Measurements from ENCODE around the gene MYRF. TPM values are rescaled to one million over a fixed set of nuclear protein-coding genes. Genes with fewer than 3 reads are reported as not detected.
A peak's percentile ranks its signal among the peaks of the same experiment; 100 is the strongest.

The MYRF gene
- total RNA-seq, 2 experiments from 2014 or later: 0.25 to 0.57 TPM

DNA sequence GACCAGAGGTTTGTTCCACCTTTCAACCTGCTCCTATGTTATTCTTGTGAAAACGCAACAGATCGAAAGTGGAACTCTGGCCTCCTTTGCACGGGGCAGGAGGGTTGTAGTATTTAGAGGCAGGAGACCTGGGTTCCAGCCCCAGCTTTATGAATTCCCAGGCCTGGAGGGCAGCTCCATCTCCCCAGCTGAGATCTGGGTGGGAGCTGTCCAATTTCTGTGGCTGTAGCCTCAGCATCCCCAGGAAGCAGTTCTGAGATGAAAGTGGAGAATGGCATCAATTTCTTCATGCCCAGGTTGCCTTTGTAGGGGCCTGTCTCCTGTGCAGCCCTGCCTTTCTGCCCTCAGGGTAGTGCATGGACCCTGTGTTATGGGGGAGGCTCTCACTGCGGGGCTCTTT, 79.8 kb downstream of the MYRF start:
- H3K4me1 Mint-ChIP-seq: peaks cover 34% of the 10 kb centered on the region
- H3K36me3 Mint-ChIP-seq (ENCODE audit: low read depth): peaks cover 14% of the 10 kb centered on the region
- no peaks in the 10 kb centered on the region for H3K9me3 Mint-ChIP-seq (ENCODE audit: low read depth)
- no peak overlapping the region for H3K4me3 Mint-ChIP-seq
- H3K27me3 Mint-ChIP-seq: peaks cover 26% of the 10 kb centered on the region
- intact Hi-C loops (cut with DNase I, micrococcal nuclease): no loop called here
- no peak for ATAC-seq
- CTCF ChIA-PET: interaction anchor here (0.5 kb wide), 1 partner anchor 274 kb away, joined by 4 read pairs; no protein-coding TSS in a partner anchor
- no peak overlapping the region for H3K27ac Mint-ChIP-seq
- DNase-seq: no peak
- POLR2A ChIA-PET: no interaction called here

DNA sequence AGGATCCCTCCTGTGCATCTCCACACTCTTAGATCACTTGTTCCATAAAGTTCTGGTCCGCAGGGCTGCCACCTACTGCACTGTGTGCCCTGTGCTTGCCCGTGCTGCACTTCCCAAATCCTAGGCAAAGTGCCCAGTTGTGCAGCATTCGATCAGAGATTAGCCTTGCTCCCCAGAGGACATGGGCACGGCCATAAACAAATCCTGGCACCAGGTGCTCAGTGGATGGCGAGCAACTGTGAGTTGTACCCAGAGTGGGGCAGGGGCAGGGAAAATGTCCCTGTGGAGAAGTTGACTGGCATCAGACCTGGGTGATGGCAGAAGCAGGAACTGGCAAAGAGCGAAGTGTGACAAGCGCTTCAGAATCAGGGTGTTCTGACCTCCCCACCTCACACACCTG, 80.3 kb downstream of the MYRF start:
- Mint-ChIP-seq H3K9me3 (ENCODE audit: low read depth) (no peaks in the 10 kb centered on the region), H3K4me3 (no peak overlapping the region), H3K27ac (no peak overlapping the region), H3K36me3 (ENCODE audit: low read depth) (peaks cover 14% of the 10 kb centered on the region), H3K27me3 (peaks cover 24% of the 10 kb centered on the region), H3K4me1 (peaks cover 34% of the 10 kb centered on the region)
- ATAC-seq: no peak
- ChIA-PET POLR2A (no interaction called here), CTCF (interaction anchor here (0.5 kb wide), 1 partner anchor 274 kb away, joined by 4 read pairs; no protein-coding TSS in a partner anchor)
- no peak for DNase-seq
- intact Hi-C loops (cut with DNase I, micrococcal nuclease): no loop called here

DNA sequence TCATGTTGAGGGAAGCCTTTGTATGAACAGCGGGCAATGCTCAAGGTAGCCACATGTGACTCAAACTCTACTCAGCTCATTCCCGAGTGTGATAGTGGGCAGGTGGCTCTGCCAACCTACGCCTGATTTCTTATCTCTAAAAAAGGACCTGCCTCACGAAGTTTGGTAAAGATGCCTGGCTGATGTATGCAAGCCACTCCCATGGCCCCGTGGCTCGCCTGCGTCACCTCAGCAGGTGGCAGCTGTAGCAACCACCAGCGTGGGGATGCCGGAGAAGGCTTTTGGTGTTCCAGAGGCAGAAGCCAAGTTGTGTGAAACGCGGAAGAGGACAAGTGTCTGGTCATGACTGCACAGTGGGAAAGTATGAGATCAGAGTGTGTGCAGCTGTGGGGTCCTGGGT, 81.0 kb downstream of the MYRF start:
- H3K27me3 Mint-ChIP-seq: peaks cover 24% of the 10 kb centered on the region
- ATAC-seq (no peak), DNase-seq (peak; percentile 40)
- H3K36me3 Mint-ChIP-seq (ENCODE audit: low read depth): peaks cover 14% of the 10 kb centered on the region
- peak overlapping the region; percentile 79 for H3K27ac Mint-ChIP-seq
- intact Hi-C loops (cut with DNase I, micrococcal nuclease): no loop called here
- no peaks in the 10 kb centered on the region for H3K9me3 Mint-ChIP-seq (ENCODE audit: low read depth)
- ChIA-PET POLR2A (no interaction called here), CTCF (interaction anchor here (1.0 to 1.3 kb wide), 3 partner anchors 19 to 39 kb away, joined by 3 to 4 read pairs (median 3); no protein-coding TSS in a partner anchor)
- H3K4me1 Mint-ChIP-seq: peaks cover 31% of the 10 kb centered on the region
- H3K4me3 Mint-ChIP-seq: no peak overlapping the region

DNA sequence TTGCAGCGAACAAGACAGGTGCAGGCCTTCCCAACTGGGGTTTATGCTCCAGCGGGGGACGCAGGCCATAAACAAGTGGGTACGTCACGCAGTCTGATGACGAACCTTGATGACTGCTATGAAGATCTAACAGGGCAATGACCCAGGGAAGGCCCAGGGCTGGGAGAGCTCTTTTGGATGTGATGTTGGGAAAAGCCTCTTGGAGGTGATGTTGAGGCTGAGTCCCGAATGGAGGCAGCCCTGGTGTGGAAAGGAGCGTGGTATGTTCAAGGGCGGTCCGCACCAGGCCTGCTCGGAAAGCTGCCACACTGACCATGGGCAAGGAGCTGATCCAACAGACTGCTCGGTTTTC, 81.5 kb downstream of the MYRF start:
- DNase-seq (no peak), ATAC-seq (no peak)
- intact Hi-C loops (cut with DNase I, micrococcal nuclease): no loop called here
- Mint-ChIP-seq H3K27ac (peak overlapping the region; percentile 79), H3K4me1 (peaks cover 29% of the 10 kb centered on the region), H3K4me3 (no peak overlapping the region), H3K9me3 (ENCODE audit: low read depth) (no peaks in the 10 kb centered on the region), H3K36me3 (ENCODE audit: low read depth) (peaks cover 16% of the 10 kb centered on the region), H3K27me3 (peaks cover 22% of the 10 kb centered on the region)
- CTCF ChIA-PET: interaction anchor here (0.5 to 1.3 kb wide), 5 partner anchors 19 to 247 kb away, joined by 3 to 4 read pairs (median 3); no protein-coding TSS in a partner anchor
- POLR2A ChIA-PET: no interaction called here

DNA sequence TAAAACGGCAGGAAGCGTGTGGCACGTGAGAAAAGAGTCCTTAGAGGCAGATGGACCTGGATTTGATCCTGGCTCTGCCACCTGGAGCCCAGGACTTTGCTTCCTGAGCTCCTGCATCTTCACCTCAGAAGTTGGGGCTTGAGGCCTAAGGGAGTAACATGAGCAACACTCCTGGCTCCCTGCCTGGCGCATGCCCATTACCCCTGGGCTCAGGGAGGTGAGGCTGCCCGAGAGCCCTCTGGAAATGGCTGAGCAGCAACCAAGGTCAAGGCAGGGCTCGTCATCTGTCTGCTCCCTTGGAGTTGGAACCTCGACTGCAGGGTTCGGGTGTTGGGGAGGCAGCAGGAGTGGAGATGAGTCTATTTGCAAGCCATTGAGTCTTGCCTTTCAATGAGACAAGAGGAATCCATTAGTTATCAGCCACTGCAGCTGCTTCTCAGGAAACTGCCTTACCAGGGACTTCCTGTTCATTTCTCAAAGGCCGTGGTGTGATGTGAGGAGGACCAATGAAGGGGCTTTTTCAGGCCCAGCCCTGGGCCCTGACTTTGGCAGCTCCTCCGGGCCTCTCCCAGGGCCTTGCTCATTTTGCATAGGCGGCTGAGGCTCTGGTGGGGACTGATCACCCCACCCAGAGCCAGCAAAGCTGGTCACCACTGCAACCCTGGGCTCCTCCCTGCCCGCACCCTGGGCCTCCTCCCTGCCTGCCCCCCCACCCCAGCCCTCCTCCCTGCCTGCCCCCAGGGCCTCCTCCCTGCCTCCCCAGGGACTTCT, 82.0 kb downstream of the MYRF start:
- Mint-ChIP-seq H3K4me1 (peaks cover 27% of the 10 kb centered on the region), H3K9me3 (ENCODE audit: low read depth) (no peaks in the 10 kb centered on the region), H3K27ac (peak overlapping the region; percentile 79), H3K36me3 (ENCODE audit: low read depth) (peaks cover 13% of the 10 kb centered on the region), H3K4me3 (no peak overlapping the region), H3K27me3 (peaks cover 19% of the 10 kb centered on the region)
- ChIA-PET CTCF (interaction anchor here (0.5 to 1.3 kb wide), 6 partner anchors 20 to 348 kb away, joined by 3 to 5 read pairs (median 4); no protein-coding TSS in a partner anchor), POLR2A (interaction anchor here (0.6 kb wide), 1 partner anchor 19 kb away, joined by 3 read pairs; no protein-coding TSS in a partner anchor)
- DNase-seq: peak; percentile 76
- intact Hi-C loops (cut with DNase I, micrococcal nuclease): no loop called here
- ATAC-seq: peak; percentile 98

DNA sequence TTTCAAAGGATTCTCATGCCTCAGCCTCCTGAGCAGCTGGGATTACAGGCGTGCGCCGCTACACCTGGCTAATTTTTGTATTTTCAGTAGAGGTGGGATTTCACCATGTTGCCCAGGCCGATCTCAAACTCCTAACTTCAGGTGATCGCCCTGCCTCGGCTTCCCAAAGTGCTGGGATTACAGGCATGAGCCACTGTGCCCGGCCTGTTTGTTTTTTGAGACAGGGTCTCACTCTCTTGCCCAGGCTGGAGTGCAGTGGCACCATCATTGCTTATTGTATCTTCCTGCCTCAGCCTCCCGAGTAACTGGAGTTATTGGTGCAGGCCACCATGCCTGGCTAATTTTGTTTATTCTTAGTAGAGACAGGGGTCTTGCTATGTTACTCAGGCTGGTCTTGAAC, 83.8 kb downstream of the MYRF start:
- Mint-ChIP-seq H3K27me3 (peaks cover 6% of the 10 kb centered on the region), H3K9me3 (ENCODE audit: low read depth) (no peaks in the 10 kb centered on the region), H3K4me1 (peaks cover 25% of the 10 kb centered on the region), H3K4me3 (no peak overlapping the region), H3K27ac (no peak overlapping the region), H3K36me3 (ENCODE audit: low read depth) (peaks cover 15% of the 10 kb centered on the region)
- POLR2A ChIA-PET: no interaction called here
- no peak for DNase-seq
- ATAC-seq: no peak
- intact Hi-C loops (cut with DNase I, micrococcal nuclease): no loop called here
- CTCF ChIA-PET: interaction anchor here (1.0 to 1.1 kb wide), 2 partner anchors 39 to 63 kb away, joined by 3 to 5 read pairs; no protein-coding TSS in a partner anchor

DNA sequence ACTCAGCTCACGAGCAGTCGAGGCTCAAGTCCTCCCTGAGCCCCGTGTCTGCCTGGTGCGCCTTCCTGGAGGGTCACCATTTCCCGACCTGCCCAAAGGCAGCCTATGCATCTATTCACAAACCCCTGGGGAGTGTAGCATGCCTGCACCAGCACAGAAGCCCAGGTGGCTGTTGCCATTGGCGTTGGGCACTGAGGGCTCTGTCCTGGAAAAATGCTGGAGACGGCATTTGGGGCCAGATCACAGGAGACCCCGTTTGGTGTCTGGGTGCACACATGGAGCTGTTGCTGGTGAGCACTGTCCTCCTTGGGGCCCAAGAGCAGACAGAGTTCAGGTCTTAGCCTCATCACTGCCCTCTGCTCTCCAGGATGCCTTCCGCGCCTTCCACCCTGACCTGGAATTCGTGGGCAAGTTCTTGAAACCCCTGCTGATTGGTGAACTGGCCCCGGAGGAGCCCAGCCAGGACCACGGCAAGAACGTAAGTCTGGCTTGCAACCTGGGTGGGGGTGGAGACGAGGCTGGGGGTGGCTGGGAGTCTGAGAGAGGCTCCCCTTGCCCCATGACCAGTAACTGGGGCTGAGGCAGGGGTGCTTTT, 85.1 kb downstream of the MYRF start:
- peaks cover 20% of the 10 kb centered on the region for H3K36me3 Mint-ChIP-seq (ENCODE audit: low read depth)
- H3K27me3 Mint-ChIP-seq: peaks cover 3% of the 10 kb centered on the region
- ChIA-PET POLR2A (no interaction called here), CTCF (interaction anchor here (0.8 kb wide), 1 partner anchor 40 kb away, joined by 3 read pairs; no protein-coding TSS in a partner anchor)
- no peak overlapping the region for H3K4me3 Mint-ChIP-seq
- DNase-seq: no peak
- ATAC-seq: no peak
- H3K27ac Mint-ChIP-seq: no peak overlapping the region
- H3K9me3 Mint-ChIP-seq (ENCODE audit: low read depth): no peaks in the 10 kb centered on the region
- intact Hi-C loops (cut with DNase I, micrococcal nuclease): no loop called here
- peaks cover 25% of the 10 kb centered on the region for H3K4me1 Mint-ChIP-seq

Other genes starting within 250 kb of the MYRF start
- gene LRRC10B, start 243.9 kb upstream of the MYRF start, total RNA-seq: not detected
- gene SYT7, start 171.6 kb upstream of the MYRF start, total RNA-seq: under 1 TPM in 1 of 2 experiments, not detected in 1; 0.04 TPM
- gene DAGLA, start 72.2 kb upstream of the MYRF start, total RNA-seq: under 1 TPM; 0.09 to 0.14 TPM
- gene TMEM258, start 40.0 kb downstream of the MYRF start, total RNA-seq: 100 to 1,000 TPM; 172 to 176 TPM
- 100 to 1,000 TPM in 1 of 2 experiments, 10 to 100 TPM in 1; 70.0 to 108 TPM for gene FEN1, start 40.3 kb downstream of the MYRF start, total RNA-seq
- 10 to 100 TPM; 18.9 to 23.7 TPM for gene FADS1, start 64.4 kb downstream of the MYRF start, total RNA-seq
- gene FADS2, start 75.7 kb downstream of the MYRF start, total RNA-seq: 10 to 100 TPM; 51.0 to 58.4 TPM
- gene FADS3, start 138.9 kb downstream of the MYRF start, total RNA-seq: 10 to 100 TPM in 1 of 2 experiments, 1 to 10 TPM in 1; 7.2 to 10.1 TPM
- gene RAB3IL1, start 164.9 kb downstream of the MYRF start, total RNA-seq: under 1 TPM in 1 of 2 experiments, not detected in 1; 0.09 TPM
- gene BEST1, start 197.7 kb downstream of the MYRF start, total RNA-seq: under 1 TPM; 0.37 to 0.65 TPM
- 100 to 1,000 TPM; 777 to 914 TPM for gene FTH1, start 215.0 kb downstream of the MYRF start, total RNA-seq

Measured in activated CD4-positive, alpha-beta T cell treated with anti-CD3 and anti-CD28 coated beads for 36 hours (primary cell).